RPMI7951 (cell line): ENCODE measurements around the gene ANXA11. TPM values are rescaled to one million over a fixed set of nuclear protein-coding genes. Genes with fewer than 3 reads are reported as not detected.
"Not testable (repeated sequence)": the region's sequence is repeated elsewhere in the genome, so short reads cannot be mapped to it uniquely, and the experiment has no call there.

Source experiments
- DNase-seq: peaks from one replicate; pipeline ENCODE4 v3.0.0-alpha.2; 2012; ENCODE audit warnings: low read depth
- total RNA-seq: library from RNA; depleted of rRNA; stranded (reverse); fragments of >200 nt; shearing (Covaris generic); gene quantifications from 2 replicates; pipeline ENCODE4 v1.2.3, GENCODE V29; 2014

Gene ANXA11
- total RNA-seq, 1 experiment from 2014 or later, result 104 TPM

DNA sequence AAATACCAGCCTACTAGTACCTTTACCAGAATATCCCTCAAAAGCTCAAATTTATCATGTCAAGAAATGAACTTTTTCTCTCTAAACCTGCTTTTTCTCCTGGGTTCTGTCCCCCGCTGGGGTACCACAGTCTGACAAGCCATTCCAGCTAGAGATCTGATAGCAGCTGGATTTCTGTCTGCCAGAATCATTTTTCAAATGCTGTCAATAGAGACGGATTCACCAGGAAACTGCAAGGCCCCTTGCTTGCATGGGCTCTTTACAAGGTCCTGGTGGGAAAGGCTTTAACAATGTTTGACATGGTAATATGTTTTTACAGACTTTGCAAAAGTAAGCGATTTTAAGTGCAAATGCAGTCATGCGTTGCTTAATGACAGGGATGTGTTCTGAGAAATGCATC, 4.9 kb upstream of the ANXA11 start:
- no peak for DNase-seq

GRCh38 chr10:80207768-80208370, 2.5 kb upstream of the ANXA11 start:
- no peak for DNase-seq

DNA sequence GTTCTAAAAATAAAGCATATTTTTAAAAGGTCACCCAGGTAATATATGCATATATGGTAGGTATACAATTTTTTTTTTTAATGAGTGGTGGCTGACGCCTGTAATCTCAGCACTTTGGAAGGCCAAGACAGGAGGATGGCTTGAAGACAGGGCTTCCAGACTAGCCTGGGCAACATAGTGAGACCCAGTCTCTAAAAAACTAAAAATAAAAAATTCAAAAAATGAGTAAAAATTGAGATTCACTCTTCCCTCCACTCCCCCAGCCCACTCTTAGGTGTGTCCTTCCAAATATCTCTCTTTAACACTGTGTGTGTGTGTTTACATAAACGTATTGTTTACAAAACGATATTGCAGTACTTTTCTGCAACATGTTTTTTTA, 929 bp upstream of the ANXA11 start:
- DNase-seq, result no peak

- peak; percentile 16 for DNase-seq
Measured at GRCh38 chr10:80204677-80205476, 460 bp downstream of the ANXA11 start.

DNA sequence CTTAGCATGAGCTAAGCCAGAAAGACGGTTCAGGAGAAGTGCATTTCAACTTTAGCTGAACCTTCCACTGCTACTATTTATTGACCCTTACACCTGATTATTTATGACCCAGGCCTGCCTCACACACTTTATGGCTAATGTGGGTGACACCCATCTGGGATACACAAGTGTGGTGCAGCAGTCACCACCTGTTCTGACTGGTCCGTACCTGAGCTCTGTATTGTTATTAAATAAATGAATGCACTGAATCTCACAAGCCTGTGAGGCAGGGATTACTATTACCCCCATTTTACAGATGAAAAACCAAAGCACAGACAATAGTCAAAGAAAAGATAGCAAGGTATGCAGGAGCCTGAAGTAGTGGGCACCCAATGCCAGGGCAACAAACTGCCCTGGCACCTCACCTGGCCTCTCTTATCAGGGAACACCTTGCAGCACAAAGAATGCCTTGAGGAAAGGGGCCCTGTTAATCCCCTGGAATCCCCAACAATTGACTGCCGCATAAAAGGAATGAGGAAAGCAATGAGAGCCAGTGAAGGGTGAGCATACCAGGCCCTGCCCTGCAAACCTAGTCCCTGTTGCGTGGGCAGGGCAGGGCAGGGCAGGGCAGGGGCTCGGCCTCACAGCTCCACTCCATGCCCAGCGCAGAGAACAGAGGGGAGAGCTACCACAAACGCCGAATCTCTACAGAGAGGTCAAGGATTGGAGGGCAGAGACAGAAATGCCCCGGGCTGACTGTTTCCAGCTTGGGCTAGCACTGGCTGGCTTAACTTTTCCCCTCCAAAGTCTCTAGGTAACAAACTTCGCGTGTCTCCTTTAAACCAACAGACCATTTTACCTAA, 1.3 kb downstream of the ANXA11 start:
- peak; percentile 24 for DNase-seq

GRCh38 chr10:80202934-80203834, 2.2 kb downstream of the ANXA11 start:
- DNase-seq, result peak; percentile 71

DNA sequence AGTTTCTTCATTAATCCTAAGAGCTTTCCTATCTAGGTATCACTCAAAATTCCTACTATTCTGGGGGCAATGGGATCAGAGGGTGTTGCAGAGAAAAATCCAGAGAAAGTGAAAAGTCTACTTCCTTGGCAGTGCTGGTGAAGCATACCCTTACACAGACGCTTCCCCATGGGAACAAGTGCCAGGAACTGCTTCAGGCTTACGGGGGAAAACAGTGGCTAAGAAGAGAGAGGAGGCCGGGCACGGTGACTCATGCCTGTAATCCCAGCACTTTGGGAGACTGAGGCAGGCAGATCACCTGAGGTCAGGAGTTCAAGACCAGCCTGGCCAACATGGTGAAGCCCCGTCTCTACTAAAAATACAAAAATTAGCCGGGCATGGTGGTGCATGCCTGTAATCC, 2.8 kb downstream of the ANXA11 start:
- DNase-seq, result not testable (repeated sequence)

DNA sequence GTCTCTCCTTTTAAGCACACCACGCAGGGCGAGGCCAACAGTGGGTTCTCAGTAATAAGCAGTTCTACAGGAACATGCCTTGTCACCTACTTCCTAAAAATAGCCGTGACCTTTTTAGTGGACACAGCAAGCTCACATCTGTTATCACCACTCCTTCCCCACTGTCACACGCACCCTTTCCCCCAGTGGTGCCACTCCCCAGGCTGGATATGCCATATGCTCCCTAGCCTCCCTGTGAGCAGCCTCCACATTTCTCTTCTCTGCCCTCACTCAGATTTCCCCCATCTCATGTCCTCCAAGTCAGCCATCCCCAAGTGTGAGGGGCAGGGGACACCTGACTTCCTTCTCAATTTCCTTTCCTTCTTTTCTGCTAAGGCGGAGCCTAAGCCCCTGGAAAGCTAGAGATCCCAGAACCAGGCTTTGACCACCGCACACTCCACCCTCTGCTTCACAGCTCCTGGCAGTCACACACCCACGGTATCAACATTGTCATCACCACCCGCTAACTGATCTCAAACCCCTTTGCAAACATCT, 3.7 kb downstream of the ANXA11 start:
- DNase-seq, result no peak

DNA sequence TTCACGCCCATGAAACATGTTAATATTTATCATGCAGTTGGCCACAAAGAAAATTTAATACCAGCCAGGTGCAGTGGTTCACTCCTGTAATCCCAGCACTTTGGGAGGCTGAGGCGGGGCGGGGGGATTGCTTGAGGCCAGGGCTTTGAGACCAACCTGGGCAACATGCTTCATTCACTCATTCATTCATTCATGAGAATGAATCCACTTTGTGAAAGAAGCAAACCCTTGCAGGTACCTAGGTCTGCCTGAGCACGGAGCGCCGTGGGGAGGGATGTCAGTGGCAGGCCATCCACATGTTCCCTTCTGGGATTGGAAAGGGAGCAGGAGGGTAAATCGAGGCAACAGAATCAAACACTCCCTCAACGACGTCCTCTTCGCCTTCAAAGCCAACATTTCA, 4.7 kb downstream of the ANXA11 start:
- DNase-seq, result no peak

DNA sequence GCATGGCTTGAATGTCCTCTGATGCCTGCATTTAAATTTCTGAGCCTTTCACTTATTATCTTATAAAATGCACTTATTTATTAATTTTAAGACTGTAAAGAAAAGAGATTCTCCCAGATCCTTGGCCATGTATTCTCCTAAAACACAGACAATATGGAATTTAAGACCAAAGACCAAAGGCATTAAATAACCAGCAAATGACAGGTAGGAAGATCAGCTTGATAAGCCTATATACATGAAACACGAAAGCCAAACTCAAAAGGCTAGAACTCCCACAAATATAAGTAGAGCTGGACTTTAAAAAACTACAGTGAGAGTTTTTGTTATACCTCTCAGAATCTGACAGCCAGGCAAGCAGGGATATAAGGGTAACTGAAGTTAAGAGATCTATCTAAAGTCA, 5.1 kb downstream of the ANXA11 start:
- no peak for DNase-seq

DNA sequence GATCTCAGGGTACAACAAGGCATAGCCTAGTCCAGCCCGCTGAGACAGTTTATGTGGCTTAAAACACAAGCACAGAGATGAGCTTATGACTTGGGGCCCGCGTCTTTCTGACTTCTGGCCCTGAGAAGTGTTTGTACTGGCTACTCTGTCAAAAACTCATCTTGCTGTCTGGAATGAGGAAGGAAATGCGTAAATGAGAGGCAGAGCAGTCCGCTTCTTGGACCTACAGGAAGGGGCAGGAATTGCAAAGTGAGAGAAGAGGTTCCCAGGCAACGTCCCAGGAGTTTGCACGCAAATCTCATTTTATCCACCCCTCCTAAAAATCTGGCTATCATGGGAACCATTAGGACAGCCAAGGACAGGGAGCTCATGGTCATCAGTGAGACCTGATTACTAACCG, 5.5 kb downstream of the ANXA11 start:
- DNase-seq, result no peak

- DNase-seq, result no peak
Measured at GRCh38 chr10:80197972-80198916, 7.1 kb downstream of the ANXA11 start.

- DNase-seq, result no peak
Measured at GRCh38 chr10:80196950-80197315, 8.4 kb downstream of the ANXA11 start.

DNA sequence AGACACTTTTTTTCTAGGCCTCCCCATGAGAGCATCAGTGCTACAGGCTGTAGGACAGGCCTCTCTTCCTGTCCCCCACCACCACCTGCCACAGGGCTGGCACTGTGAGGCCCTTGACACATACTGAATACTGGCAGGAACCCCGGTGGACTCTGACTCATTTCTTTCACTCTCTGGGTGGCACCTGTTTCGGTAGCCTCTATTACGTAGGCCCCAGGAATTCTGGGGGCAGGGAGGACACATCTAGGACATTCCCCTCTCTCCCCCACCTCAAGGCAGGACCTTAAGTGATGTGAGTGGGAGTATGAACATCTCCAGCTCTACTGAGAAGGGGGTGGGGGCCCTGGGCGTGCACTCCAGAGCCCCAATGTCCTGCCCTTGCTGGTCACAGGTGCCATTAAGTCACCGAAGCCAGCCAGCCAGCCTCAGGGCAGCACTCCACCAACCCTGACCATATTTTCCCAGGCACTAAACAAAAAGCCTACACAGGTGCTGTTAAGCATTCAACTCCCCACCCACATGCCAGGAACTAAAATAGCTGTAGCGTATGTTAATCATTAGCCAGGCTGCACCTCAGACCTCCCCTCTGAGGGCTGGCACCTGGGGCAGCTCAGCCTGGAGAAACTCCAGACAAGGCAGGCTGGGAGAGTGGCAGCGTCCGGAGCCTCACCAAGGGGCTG, 8.9 kb downstream of the ANXA11 start:
- DNase-seq, result peak; percentile 41

- DNase-seq, result no peak
Measured at GRCh38 chr10:80195046-80195574, 10.2 kb downstream of the ANXA11 start.

- no peak for DNase-seq
Measured at GRCh38 chr10:80194373-80195045, 10.8 kb downstream of the ANXA11 start.

GRCh38 chr10:80192553-80192952, 12.8 kb downstream of the ANXA11 start:
- no peak for DNase-seq

DNA sequence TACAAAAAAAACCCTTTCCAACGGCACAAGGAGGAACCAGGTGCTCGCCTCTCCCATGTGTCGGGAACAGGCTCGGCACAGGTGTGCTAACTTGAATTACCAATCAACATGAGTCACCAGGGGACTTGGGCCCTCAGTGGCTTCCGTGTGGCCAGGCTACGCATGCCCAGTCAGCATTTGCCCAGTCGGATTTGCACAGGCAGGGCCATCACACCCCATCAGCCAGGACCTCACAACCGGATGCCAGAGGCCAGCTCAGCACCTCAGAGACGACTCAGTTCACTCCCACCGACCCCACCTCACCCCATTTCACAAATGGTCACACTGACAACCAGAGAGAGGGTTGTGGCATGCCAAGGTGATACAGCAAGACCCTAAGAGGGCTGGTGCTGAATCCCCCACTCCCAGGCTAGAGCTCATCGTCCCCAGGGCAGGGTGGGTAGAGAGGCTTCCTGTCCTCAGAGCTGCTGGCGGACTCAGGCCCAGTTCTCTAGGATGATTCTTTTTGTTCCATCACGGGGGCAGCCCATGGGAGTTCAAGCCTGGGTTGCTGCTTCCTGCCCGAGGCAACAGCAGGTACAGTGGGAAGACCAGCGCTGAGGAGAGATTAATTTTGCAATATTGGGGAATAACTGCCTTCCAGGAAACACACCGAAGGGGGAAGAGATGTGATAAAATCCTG, 13.6 kb downstream of the ANXA11 start:
- DNase-seq, result no peak
